ENCODE results near the gene TBCA.

DNA sequence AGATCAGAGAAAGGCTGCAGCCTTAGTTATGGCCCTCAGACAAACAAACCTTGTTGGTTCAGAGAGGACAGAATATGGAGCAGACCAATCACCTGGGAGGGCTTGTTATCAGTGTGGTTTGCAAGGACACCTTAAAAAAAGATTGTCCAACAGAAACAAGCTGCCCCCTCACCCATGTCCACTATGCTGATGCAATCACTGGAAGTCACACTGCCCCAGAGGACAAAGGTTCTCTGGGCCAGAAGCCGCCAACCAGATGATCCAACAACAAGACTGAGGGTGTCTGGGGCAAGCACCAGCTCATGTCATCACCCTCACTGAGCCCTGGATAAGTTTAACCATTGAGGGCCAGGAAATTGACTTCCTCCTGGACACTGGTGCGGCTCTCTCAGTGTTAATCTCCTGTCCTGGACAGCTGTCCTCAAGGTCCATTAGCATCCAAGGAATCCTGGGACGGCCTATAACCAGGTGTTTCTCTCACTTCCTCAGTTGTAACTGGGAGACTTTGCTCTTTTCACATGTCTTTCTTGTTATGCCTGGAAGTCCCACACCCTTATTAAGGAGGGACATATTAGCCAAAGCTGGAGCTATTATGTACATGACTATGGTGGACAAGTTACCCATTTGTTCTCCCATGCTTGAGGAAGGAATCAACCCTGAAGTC lies 36.9 kb upstream of the TBCA start:
- no peak for TF ChIP-seq CTCF (IDR thresholded peaks at IDR 0.05 in 2 of 3, conservative IDR thresholded peaks at IDR 0.05 in 1 of 3; ENCODE audit: borderline replicate concordance in 1 of 3, insufficient read depth in 1 of 3, low read depth in 2 of 3, low read length in 2 of 3)
- no peak for TF ChIP-seq ZNF274 (IDR thresholded peaks at IDR 0.05; ENCODE audit: low read depth, low read length)
- no peak for TF ChIP-seq POLR2AphosphoS5 (IDR thresholded peaks at IDR 0.05; ENCODE audit: low read depth, low read length)
- no peak for TF ChIP-seq POLR2A (IDR thresholded peaks at IDR 0.05; ENCODE audit: borderline replicate concordance, extremely low read depth, insufficient read depth, insufficient read length)
- TF ChIP-seq ELF1 (IDR thresholded peaks at IDR 0.05; ENCODE audit: borderline replicate concordance, low read depth): no peak
- TF ChIP-seq RAD21 (IDR thresholded peaks at IDR 0.05; ENCODE audit: low read depth): no peak
- TF ChIP-seq CEBPB (IDR thresholded peaks at IDR 0.05; ENCODE audit: low read depth): no peak
- TF ChIP-seq MAX (IDR thresholded peaks at IDR 0.05): no peak
- no peak for TF ChIP-seq REST (IDR thresholded peaks at IDR 0.05; ENCODE audit: low read depth)
- TF ChIP-seq YY1 (IDR thresholded peaks at IDR 0.05; ENCODE audit: extremely low read depth, insufficient replicate concordance, low read depth, low read length): no peak
- no peak for TF ChIP-seq JUND (IDR thresholded peaks at IDR 0.05)
- no peak for TF ChIP-seq EZH2 (IDR thresholded peaks at IDR 0.05)
- TF ChIP-seq CBX3 (IDR thresholded peaks at IDR 0.05; ENCODE audit: low read depth): no peak

All from HCT116 (cell line).